GM12874 (cell line): ENCODE results near the gene KLHL40.

Source experiments
- TF ChIP-seq, protein P1 (sequence below): IDR thresholded peaks from 2 replicates; pipeline ENCODE4 v1.5.1; 2011; ENCODE audit warnings: low read depth, mild to moderate bottlenecking, control low read depth, low read length, moderate library complexity; ENCODE audit not compliant: insufficient read depth

KLHL40 gene

DNA sequence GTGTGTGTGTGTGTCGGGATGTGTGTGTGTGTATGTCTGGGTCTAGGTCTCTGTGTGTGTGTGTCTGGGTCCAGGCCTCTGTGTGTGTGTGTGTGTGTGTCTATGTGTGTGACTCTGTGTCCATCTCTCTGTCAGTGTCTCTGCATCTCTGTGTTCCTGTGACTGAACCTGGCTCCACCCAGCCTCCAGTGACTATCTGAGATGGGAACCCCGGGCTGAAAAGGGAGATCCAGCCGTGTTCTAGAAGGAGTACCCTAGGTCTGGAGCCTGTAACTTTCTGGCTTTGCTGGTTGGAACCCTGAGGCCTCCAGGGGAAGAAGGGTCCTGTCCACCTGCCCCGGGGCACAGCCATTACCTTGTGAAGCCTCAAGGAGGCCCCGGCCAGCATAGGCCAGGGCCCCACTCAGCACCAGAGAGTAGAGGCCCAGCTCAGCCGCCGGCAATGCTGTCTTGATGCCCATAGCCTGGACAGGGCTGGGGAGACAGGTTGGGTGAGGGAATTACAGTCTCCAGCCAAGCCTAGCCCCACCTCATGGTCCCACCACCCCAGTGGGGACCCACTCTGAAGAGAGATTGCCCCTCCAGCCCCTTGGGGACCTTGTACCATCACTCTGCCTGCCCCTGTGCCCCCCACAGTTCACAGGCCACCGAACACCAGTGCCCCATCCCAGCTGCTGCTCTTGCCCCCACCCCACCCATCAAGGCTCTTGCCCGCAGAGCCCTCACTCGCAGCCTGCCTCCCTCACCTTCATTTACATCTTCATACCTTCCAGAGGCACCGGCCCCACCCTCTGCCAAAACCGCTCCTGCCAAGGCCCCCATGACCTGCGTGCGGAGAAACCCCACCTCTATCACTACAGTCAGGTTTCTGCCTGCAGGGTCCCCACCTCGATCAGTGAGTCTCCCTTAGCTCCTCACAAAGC lies 15.3 kb downstream of the KLHL40 start:
- TF ChIP-seq, protein P1, sequence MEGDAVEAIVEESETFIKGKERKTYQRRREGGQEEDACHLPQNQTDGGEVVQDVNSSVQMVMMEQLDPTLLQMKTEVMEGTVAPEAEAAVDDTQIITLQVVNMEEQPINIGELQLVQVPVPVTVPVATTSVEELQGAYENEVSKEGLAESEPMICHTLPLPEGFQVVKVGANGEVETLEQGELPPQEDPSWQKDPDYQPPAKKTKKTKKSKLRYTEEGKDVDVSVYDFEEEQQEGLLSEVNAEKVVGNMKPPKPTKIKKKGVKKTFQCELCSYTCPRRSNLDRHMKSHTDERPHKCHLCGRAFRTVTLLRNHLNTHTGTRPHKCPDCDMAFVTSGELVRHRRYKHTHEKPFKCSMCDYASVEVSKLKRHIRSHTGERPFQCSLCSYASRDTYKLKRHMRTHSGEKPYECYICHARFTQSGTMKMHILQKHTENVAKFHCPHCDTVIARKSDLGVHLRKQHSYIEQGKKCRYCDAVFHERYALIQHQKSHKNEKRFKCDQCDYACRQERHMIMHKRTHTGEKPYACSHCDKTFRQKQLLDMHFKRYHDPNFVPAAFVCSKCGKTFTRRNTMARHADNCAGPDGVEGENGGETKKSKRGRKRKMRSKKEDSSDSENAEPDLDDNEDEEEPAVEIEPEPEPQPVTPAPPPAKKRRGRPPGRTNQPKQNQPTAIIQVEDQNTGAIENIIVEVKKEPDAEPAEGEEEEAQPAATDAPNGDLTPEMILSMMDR = no peak

DNA sequence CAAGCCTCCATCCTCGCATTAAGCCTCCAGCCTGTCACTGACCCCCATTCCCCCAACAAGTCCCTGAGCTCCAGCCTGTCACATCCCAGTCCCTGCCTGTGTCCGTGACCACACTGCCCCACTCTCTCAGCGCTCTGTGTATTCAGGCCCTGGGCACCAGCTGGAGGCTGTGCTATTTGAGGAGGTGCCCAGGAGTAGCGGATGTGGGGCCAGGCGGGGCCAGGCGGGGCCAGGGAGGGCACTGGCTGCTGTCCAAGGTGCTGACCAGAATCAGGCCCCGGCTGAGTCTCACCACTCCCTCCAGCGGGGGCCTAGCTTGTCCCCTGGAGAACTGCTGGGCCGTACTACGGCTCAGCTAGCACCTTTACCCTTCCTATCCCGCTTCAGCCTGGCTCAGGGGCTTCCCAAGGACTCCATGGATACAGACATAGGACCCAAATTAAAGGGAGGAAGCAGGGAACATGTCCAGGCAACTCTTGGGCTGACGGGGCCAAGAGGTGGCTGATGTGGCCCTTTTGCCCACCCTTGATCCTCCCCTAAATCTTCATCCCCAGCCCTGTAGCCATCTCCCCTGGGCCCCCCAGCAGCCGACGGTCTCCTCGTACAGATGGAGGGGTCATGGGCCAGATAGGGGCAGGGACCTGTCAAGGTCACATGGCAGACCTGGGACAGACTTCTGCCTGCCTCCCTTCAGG lies 16.2 kb downstream of the KLHL40 start:
- TF ChIP-seq, protein P1 = no peak

DNA sequence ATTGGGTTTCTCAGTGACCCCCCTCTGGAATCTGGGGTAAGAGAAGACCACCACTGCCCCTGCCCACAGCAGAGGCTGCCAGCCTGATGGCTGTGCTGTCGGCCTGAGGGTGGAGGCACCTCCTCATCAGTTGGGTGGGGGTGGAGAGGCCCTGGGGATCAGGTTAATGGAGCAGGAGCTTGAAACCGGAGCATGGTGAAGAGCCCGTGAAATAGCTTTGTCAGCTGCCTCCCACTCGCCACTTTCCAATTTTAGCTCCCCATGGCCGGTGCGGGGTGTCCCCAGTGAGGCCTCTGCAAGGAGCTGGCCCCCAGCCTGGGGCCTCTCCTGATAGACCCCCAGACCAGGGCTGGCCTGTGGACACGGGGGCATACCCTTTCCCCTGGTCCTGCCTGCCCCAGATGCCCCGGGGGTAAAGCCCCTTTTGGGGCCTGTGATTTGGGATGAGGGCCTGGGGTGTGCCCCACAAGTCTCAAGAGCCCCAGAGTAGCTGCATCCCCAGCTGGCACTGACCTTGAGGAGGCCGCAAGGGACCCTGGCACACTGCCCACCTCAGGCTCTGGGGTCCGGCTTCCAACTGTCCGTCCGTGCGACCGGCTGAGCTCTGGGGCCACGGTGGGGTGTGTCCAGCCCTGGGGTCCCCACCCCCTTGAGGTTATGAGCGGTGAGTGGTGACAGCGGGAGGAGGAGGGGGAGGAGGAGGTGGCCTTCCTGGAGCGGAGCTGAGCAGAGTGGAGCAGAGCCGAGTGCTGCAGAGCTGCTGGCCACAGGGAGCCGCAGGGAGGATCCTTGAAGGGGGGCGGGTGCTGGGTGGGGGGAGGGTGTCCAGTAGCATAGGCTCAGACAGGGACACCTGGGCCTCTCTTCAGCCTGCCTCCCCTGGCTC lies 17.0 kb downstream of the KLHL40 start, which contains the start of gene HHATL:
HHATL (minus strand) TSS at position 733 of the 886 bp plus-strand sequence. CDS start 1,972 bp downstream, outside the sequence.
- TF ChIP-seq, protein P1 = no peak

DNA sequence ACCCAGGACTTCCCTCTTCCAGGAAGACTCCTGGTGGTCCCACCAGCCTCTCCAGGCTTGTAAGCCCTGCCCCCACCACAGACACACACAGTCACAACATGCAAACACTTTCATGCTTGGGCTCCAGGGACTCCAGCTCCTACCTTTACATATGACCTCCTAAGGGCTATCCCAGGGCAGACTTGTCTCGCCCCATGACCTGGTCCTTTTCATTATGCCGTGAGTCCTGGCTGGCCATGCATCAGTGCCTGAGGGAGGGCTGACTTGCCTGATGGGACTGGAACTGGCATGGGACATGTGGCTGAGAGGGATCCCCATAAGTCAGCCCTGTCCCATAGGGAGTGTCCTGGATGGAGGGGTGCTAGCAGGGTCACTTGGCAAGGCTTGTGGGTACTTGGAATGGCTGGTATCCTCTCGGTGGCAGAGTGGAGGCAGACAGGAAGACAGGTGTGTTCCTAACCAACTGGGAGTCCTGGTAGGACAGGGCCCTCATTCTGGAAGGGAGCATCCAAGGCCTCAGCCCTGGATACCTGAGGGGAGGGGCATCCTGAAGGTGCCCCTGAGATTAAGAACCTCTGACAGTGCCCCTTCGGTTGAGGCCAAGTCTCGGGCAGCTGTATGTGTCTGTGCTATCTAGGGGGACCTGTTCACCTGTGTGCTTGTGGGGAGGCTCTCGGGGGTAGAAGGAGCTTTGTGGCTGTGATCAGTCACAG lies 17.8 kb downstream of the KLHL40 start:
- TF ChIP-seq, protein P1 = no peak

DNA sequence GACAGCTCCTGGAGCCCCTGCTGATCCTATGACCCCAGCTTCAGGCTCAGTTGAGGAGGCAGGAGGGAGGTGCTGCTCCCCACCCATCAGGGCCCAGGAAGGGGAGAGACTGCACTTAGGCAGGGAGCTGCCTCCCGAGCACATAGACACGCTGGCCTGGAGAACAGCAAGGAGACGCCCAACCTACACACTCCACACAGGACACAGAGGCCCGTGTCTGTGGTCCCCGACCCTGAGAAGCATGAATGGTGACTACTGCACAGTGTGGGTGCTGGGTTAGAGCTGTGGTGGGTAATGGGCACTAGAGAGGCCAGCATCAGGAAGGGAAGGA lies 18.3 kb downstream of the KLHL40 start:
- TF ChIP-seq, protein P1 = no peak

DNA sequence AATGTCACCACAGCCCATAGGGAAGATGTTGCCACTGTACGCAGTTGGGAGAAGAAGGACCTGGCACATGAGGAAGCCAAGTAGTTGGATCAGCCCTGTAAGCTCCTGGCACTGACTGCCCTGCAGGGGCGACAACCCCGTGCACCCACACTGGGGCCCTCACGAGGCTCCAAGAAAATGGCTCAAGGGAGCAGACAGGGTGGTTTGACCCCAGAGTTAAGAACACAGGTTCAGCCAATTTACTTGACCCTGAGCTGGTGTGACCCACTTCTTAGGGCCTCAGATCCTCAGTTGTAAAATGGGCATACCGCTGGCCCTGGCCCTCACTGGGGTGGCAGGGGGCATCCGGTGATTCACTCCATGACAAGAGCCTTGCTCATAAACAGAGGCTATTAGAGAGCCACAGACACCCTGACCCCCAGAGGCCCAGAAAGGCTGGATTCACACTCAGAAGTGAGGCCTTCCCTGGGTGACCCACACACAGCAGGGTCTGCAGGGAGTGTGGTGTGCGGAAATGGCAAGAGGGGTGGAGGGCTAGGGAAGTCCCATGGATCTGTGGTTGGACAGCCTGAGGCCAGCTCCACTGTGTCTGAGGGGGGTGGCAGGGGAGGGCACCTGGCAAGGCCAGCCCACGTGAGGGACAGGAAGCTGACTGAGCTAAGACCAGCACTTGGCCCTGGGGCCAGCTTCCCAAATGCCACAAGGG lies 19.0 kb downstream of the KLHL40 start:
- TF ChIP-seq, protein P1 = no peak
